Measurements from ENCODE around the gene TTLL9. TPM values are rescaled to one million over a fixed set of nuclear protein-coding genes. Genes with fewer than 3 reads are reported as not detected.
"Not testable (repeated sequence)": the region's sequence is repeated elsewhere in the genome, so short reads cannot be mapped to it uniquely, and the experiment has no call there.

TTLL9 gene
- total RNA-seq, 1 donor from 2014 or later, result 0.52 TPM

GRCh38 chr20:31915491-31916280, 45.3 kb downstream of the TTLL9 start:
- Histone ChIP-seq H3K4me1 (ENCODE audit: control insufficient read depth in 3 of 3, insufficient read depth in 3 of 3, low read length in 3 of 3) (no peaks in the 10 kb centered on the region), H3K36me3 (ENCODE audit: control insufficient read depth in 3 of 3, insufficient read depth in 3 of 3, low read length in 3 of 3) (no peaks in the 10 kb centered on the region), H3K4me3 (ENCODE audit: low read length in 3 of 3) (no peak overlapping the region), H3K27me3 (ENCODE audit: control insufficient read depth in 3 of 3, insufficient read depth in 3 of 3, low read length in 3 of 3) (peaks cover 0 to 15% (median 15%) of the 10 kb centered on the region in 3 donors), H3K9ac (ENCODE audit: low read depth in 1 of 3, low read length in 3 of 3) (no peak overlapping the region), H3K9me3 (ENCODE audit: control insufficient read depth in 3 of 3, low read length in 3 of 3) (no peaks in the 10 kb centered on the region), H3K27ac (ENCODE audit: low read depth, low read length) (no peak overlapping the region)

DNA sequence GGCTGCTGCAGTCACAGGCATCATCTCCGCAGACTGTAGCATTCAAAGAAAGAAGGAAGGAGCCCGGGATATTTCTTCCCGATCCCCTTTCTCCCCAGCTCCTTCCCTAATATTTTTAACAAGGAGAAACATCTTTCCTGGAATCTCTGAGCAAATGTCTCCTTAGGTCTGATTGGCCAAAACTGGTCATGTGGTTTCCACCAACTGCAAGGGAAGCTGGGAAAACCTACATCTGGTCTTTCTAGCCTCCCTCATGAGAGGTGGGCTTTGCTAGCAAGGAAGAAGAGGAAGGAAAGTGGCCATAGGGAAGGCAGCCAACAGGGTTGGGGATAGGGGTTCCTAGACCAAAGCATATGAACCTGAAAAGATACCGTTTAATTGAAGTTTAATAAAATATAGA, 46.3 kb downstream of the TTLL9 start:
- Histone ChIP-seq H3K9ac (ENCODE audit: low read depth in 1 of 3, low read length in 3 of 3) (no peak overlapping the region), H3K27me3 (ENCODE audit: control insufficient read depth in 3 of 3, insufficient read depth in 3 of 3, low read length in 3 of 3) (peaks cover 0 to 15% (median 15%) of the 10 kb centered on the region in 3 donors), H3K9me3 (ENCODE audit: control insufficient read depth in 3 of 3, low read length in 3 of 3) (no peaks in the 10 kb centered on the region), H3K27ac (ENCODE audit: low read depth, low read length) (no peak overlapping the region), H3K4me1 (ENCODE audit: control insufficient read depth in 3 of 3, insufficient read depth in 3 of 3, low read length in 3 of 3) (no peaks in the 10 kb centered on the region), H3K4me3 (ENCODE audit: low read length in 3 of 3) (no peak overlapping the region), H3K36me3 (ENCODE audit: control insufficient read depth in 3 of 3, insufficient read depth in 3 of 3, low read length in 3 of 3) (no peaks in the 10 kb centered on the region)

DNA sequence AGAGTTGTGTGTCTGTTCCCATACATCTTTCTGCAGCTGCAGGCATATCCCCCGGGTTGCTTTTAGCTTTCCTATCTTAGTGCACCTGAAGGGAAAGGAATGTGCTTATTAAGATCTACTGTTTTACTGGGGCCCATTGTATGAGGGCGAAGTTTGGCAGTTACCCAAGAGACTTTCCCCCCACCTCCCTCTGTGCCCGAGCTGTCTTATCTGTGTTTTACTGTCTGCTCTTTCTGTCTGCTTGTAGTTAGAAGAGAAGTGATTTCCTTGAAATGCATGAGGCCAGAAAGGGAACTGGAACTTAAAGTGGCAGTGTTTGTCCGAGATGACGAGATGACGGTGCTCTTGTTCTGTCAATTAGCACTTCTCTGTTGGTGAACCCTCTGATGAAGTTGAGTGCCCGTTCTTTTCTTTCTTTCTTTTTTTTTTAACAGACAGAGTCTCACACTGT, 47.6 kb downstream of the TTLL9 start:
- not testable (repeated sequence) for H3K9ac ChIP-seq (ENCODE audit: low read depth in 1 of 3, low read length in 3 of 3); H3K4me1 ChIP-seq (ENCODE audit: control insufficient read depth in 3 of 3, insufficient read depth in 3 of 3, low read length in 3 of 3); H3K36me3 ChIP-seq (ENCODE audit: control insufficient read depth in 3 of 3, insufficient read depth in 3 of 3, low read length in 3 of 3); H3K9me3 ChIP-seq (ENCODE audit: control insufficient read depth in 3 of 3, low read length in 3 of 3); H3K4me3 ChIP-seq (ENCODE audit: low read length in 3 of 3); H3K27ac ChIP-seq (ENCODE audit: low read depth, low read length)
- H3K27me3 ChIP-seq (ENCODE audit: control insufficient read depth in 3 of 3, insufficient read depth in 3 of 3, low read length in 3 of 3), result peaks cover 0 to 18% (median 15%) of the 10 kb centered on the region in 3 donors

DNA sequence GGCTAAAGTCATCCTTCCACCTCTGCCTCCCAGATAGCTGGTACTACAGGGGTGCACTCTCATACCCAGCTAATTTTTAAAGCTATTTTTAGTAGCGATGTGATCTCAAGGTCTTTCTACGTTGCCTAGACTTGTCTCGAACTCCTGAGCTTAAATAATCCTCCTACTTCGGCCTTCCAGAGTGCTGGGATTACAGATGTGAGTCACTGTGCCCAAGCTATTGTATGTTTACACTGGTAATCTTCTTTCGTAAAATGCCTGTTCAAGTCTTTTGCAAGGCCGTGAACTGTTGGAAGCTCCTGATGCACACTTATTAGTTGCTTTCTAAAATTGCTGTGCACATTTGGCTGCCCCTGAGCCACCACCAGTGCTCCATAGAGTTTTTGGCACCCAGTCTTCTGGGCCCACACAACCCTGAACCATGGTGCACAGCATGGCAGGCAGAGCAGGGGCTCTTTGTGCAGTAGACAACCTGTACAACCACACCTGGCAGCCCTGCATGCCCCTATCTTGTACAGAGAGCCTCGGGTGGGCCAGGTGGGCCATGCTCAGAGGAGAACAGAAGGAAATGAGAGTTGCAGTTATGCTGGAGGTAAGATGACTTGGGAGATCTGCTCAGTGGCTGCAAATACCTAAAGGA, 48.2 kb downstream of the TTLL9 start:
- H3K9me3 ChIP-seq (ENCODE audit: control insufficient read depth in 3 of 3, low read length in 3 of 3), result no peaks in the 10 kb centered on the region
- H3K27me3 ChIP-seq (ENCODE audit: control insufficient read depth in 3 of 3, insufficient read depth in 3 of 3, low read length in 3 of 3), result peaks cover 3 to 24% (median 15%) of the 10 kb centered on the region in 3 donors
- no peak overlapping the region for H3K4me3 ChIP-seq (ENCODE audit: low read length in 3 of 3)
- no peaks in the 10 kb centered on the region for H3K4me1 ChIP-seq (ENCODE audit: control insufficient read depth in 3 of 3, insufficient read depth in 3 of 3, low read length in 3 of 3)
- no peak overlapping the region for H3K27ac ChIP-seq (ENCODE audit: low read depth, low read length)
- H3K9ac ChIP-seq (ENCODE audit: low read depth in 1 of 3, low read length in 3 of 3), result no peak overlapping the region
- H3K36me3 ChIP-seq (ENCODE audit: control insufficient read depth in 3 of 3, insufficient read depth in 3 of 3, low read length in 3 of 3), result no peaks in the 10 kb centered on the region

DNA sequence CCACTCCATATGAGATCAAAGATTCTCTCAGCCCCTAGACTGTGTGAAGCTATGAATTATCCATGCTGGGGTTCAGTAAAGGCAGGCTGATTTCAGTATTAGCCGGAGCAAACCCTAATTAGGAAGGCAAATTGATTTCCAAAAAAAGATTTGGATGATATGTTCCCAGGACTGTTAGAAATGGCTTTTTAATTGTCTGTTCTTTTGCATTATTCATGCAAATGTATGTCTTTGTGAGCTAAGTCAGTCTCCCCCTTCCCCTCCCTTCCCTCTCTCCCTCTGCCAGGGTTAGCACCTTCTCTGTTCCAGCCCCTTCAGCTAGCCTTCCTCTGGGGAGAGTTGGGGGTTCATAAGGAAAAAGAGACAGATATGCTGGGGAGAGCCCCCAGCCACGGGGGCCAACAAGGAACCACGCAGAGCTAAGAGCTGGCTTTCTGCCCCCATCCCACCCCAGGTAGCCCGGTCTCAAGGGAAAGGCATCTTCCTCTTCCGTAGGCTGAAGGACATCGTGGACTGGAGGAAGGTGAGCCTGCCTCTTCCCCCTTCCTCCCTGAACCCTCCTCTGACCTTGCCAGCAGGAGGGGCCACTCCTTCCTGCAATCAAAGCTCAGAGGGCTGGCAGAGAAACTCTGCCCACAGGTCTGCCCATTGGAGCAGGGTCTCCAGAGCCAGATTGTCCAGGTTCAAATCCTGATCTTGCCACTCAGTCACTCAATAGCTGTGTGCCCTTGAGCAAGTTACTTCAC, 49.1 kb downstream of the TTLL9 start:
- no peaks in the 10 kb centered on the region for H3K36me3 ChIP-seq (ENCODE audit: control insufficient read depth in 3 of 3, insufficient read depth in 3 of 3, low read length in 3 of 3)
- no peaks in the 10 kb centered on the region for H3K4me1 ChIP-seq (ENCODE audit: control insufficient read depth in 3 of 3, insufficient read depth in 3 of 3, low read length in 3 of 3)
- peaks cover 6 to 31% (median 17%) of the 10 kb centered on the region in 3 donors for H3K27me3 ChIP-seq (ENCODE audit: control insufficient read depth in 3 of 3, insufficient read depth in 3 of 3, low read length in 3 of 3)
- H3K27ac ChIP-seq (ENCODE audit: low read depth, low read length), result no peak overlapping the region
- no peaks in the 10 kb centered on the region for H3K9me3 ChIP-seq (ENCODE audit: control insufficient read depth in 3 of 3, low read length in 3 of 3)
- H3K4me3 ChIP-seq (ENCODE audit: low read length in 3 of 3), result no peak overlapping the region
- H3K9ac ChIP-seq (ENCODE audit: low read depth in 1 of 3, low read length in 3 of 3), result no peak overlapping the region

- no peak overlapping the region for H3K27ac ChIP-seq (ENCODE audit: low read depth, low read length)
- H3K4me3 ChIP-seq (ENCODE audit: low read length in 3 of 3), result no peak overlapping the region
- no peak overlapping the region for H3K9ac ChIP-seq (ENCODE audit: low read depth in 1 of 3, low read length in 3 of 3)
- no peaks in the 10 kb centered on the region for H3K4me1 ChIP-seq (ENCODE audit: control insufficient read depth in 3 of 3, insufficient read depth in 3 of 3, low read length in 3 of 3)
- H3K36me3 ChIP-seq (ENCODE audit: control insufficient read depth in 3 of 3, insufficient read depth in 3 of 3, low read length in 3 of 3), result no peaks in the 10 kb centered on the region
- H3K27me3 ChIP-seq (ENCODE audit: control insufficient read depth in 3 of 3, insufficient read depth in 3 of 3, low read length in 3 of 3), result peaks cover 6 to 31% (median 21%) of the 10 kb centered on the region in 3 donors
- H3K9me3 ChIP-seq (ENCODE audit: control insufficient read depth in 3 of 3, low read length in 3 of 3), result no peaks in the 10 kb centered on the region
These were observed 49.9 kb downstream of the TTLL9 start for GRCh38 chr20:31920275-31920855.

- H3K9me3 ChIP-seq (ENCODE audit: control insufficient read depth in 3 of 3, low read length in 3 of 3); H3K36me3 ChIP-seq (ENCODE audit: control insufficient read depth in 3 of 3, insufficient read depth in 3 of 3, low read length in 3 of 3); H3K27ac ChIP-seq (ENCODE audit: low read depth, low read length); H3K4me3 ChIP-seq (ENCODE audit: low read length in 3 of 3); H3K4me1 ChIP-seq (ENCODE audit: control insufficient read depth in 3 of 3, insufficient read depth in 3 of 3, low read length in 3 of 3); H3K9ac ChIP-seq (ENCODE audit: low read depth in 1 of 3, low read length in 3 of 3): not testable (repeated sequence)
- peaks cover 10 to 37% (median 23%) of the 10 kb centered on the region in 3 donors for H3K27me3 ChIP-seq (ENCODE audit: control insufficient read depth in 3 of 3, insufficient read depth in 3 of 3, low read length in 3 of 3)
These were observed 51.0 kb downstream of the TTLL9 start for GRCh38 chr20:31921480-31921879.

GRCh38 chr20:31922181-31922580, 51.7 kb downstream of the TTLL9 start:
- Histone ChIP-seq H3K4me3 (ENCODE audit: low read length in 3 of 3) (no peak overlapping the region), H3K27me3 (ENCODE audit: control insufficient read depth in 3 of 3, insufficient read depth in 3 of 3, low read length in 3 of 3) (peaks cover 10 to 37% (median 23%) of the 10 kb centered on the region in 3 donors), H3K27ac (ENCODE audit: low read depth, low read length) (no peak overlapping the region), H3K9me3 (ENCODE audit: control insufficient read depth in 3 of 3, low read length in 3 of 3) (no peaks in the 10 kb centered on the region), H3K36me3 (ENCODE audit: control insufficient read depth in 3 of 3, insufficient read depth in 3 of 3, low read length in 3 of 3) (no peaks in the 10 kb centered on the region), H3K9ac (ENCODE audit: low read depth in 1 of 3, low read length in 3 of 3) (no peak overlapping the region), H3K4me1 (ENCODE audit: control insufficient read depth in 3 of 3, insufficient read depth in 3 of 3, low read length in 3 of 3) (no peaks in the 10 kb centered on the region)

DNA sequence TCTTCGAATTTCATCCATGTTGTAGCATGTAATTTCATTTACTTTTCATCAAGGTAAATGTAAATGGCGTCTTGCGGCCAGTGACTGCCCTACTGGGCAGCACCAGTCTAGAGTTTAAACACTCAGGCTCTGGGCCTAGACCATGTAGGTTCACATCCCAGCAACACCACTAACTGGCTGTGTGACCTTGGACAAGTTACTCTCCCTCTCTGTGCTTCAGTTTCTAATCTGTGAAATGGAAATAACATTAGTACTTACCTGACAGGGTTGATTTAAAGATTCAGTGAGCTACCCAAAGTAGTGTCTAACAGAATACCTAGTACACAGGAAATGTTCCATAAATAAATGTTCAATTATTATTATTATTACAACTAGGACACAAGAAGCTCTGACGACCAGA, 52.2 kb downstream of the TTLL9 start:
- H3K9ac ChIP-seq (ENCODE audit: low read depth in 1 of 3, low read length in 3 of 3), result no peak overlapping the region
- no peak overlapping the region for H3K4me3 ChIP-seq (ENCODE audit: low read length in 3 of 3)
- H3K9me3 ChIP-seq (ENCODE audit: control insufficient read depth in 3 of 3, low read length in 3 of 3), result no peaks in the 10 kb centered on the region
- peaks cover 10 to 37% (median 23%) of the 10 kb centered on the region in 3 donors for H3K27me3 ChIP-seq (ENCODE audit: control insufficient read depth in 3 of 3, insufficient read depth in 3 of 3, low read length in 3 of 3)
- H3K36me3 ChIP-seq (ENCODE audit: control insufficient read depth in 3 of 3, insufficient read depth in 3 of 3, low read length in 3 of 3), result no peaks in the 10 kb centered on the region
- H3K4me1 ChIP-seq (ENCODE audit: control insufficient read depth in 3 of 3, insufficient read depth in 3 of 3, low read length in 3 of 3), result no peaks in the 10 kb centered on the region
- no peak overlapping the region for H3K27ac ChIP-seq (ENCODE audit: low read depth, low read length)

Measured in skeletal muscle tissue (tissue), 4 donors.